H1 (cell line): ENCODE data around the gene JOSD1. TPM values are rescaled to one million over a fixed set of nuclear protein-coding genes. Genes with fewer than 3 reads are reported as not detected.

Source experiments
- CTCF ChIA-PET: fragments of 300-600 bp; sonication (Branson Sonifier 250); formaldehyde crosslinking; loops from one replicate; lab custom pipeline; 2021; ENCODE audit not compliant: partially characterized antibody; lab: Charles Lee
- POLR2A ChIA-PET: fragments of 300-600 bp; sonication (Branson Sonifier 250); formaldehyde crosslinking; loops from one replicate; lab custom pipeline; 2021; ENCODE audit warnings: inconsistent platforms; ENCODE audit not compliant: partially characterized antibody; lab: Charles Lee
- DNase-seq, 2 experiments: peaks; one replicate each; pipeline versions ENCODE4 v3.0.0 to v3.0.0-alpha.2; 2010 to 2022; ENCODE audit warnings: low spot score in 2 of 2, low read depth in 1 of 2, mixed read lengths in 1 of 2
- FAIRE-seq: peaks from 2 replicates; lab custom pipeline; 2011; peaks lifted over from hg19 to GRCh38; lab: Jason Lieb, UNC
- H2AFZ ChIP-seq: 2 replicates; pipeline ENCODE4 v1.8.1; 2012; ENCODE audit warnings: low read length, inconsistent platforms
- H2AK5ac ChIP-seq: 2 replicates; pipeline ENCODE4 v1.6.1; 2013; ENCODE audit warnings: low read depth, low read length
- H2BK120ac ChIP-seq: replicated peaks from 2 replicates; pipeline ENCODE3; 2013; ENCODE audit warnings: low read depth, low read length, inconsistent platforms
- H2BK12ac ChIP-seq: 2 replicates; pipeline ENCODE4 v1.6.1; 2013; ENCODE audit warnings: low read depth, low read length
- H2BK15ac ChIP-seq: 2 replicates; pipeline ENCODE4 v1.6.1; 2013; ENCODE audit warnings: low read length
- H2BK20ac ChIP-seq: 2 replicates; pipeline ENCODE4 v1.6.1; 2013; ENCODE audit warnings: low read length
- H2BK5ac ChIP-seq: 2 replicates; pipeline ENCODE4 v1.6.1; 2013; ENCODE audit warnings: low read depth, low read length
- H3K14ac ChIP-seq: 2 replicates; pipeline ENCODE4 v1.6.1; 2013; ENCODE audit warnings: inconsistent platforms; ENCODE audit not compliant: insufficient read length
- H3K18ac ChIP-seq: 2 replicates; pipeline ENCODE4 v1.6.1; 2013; ENCODE audit warnings: low read length; ENCODE audit errors: extremely low read depth
- H3K23ac ChIP-seq: 2 replicates; pipeline ENCODE4 v1.6.1; 2013; ENCODE audit warnings: inconsistent platforms; ENCODE audit not compliant: insufficient read length
- H3K23me2 ChIP-seq: 2 replicates; pipeline ENCODE4 v1.6.1; 2013; ENCODE audit warnings: low read depth, low read length
- H3K27ac ChIP-seq: 2 replicates; pipeline ENCODE4 v1.6.1; 2011; ENCODE audit warnings: low read depth, low read length, inconsistent platforms
- H3K27me3 ChIP-seq, 4 experiments: replicated peaks in 1 of 4; 1 replicate in 1 of 4; 2 replicates in 3 of 4; pipeline versions ENCODE4 v1.6.1 to v1.8.1; 2011 to 2013; ENCODE audit warnings: low read length in 3 of 4, mild to moderate bottlenecking in 3 of 4, inconsistent platforms in 2 of 4, mixed read lengths in 2 of 4, moderate library complexity in 1 of 4; ENCODE audit not compliant: control insufficient read depth in 3 of 4, insufficient read depth in 3 of 4; ENCODE audit errors: extremely low read depth in 1 of 4
- H3K36me3 ChIP-seq, 4 experiments: 2 replicates each; pipeline versions ENCODE4 v1.6.1 to v1.8.1; 2011 to 2013; ENCODE audit warnings: mild to moderate bottlenecking in 4 of 4, low read length in 3 of 4, moderate library complexity in 2 of 4, control low read depth in 1 of 4, inconsistent platforms in 1 of 4; ENCODE audit not compliant: insufficient read depth in 4 of 4, control insufficient read depth in 2 of 4
- H3K4ac ChIP-seq: replicated peaks from 2 replicates; pipeline ENCODE3; 2013; ENCODE audit warnings: low read length, low read depth, mixed read lengths, inconsistent platforms; ENCODE audit not compliant: insufficient read length
- H3K4me1 ChIP-seq, 4 experiments: replicated peaks in 1 of 4; 1 replicate in 1 of 4; 2 replicates in 3 of 4; pipeline versions ENCODE4 v1.6.1 to v1.8.1; 2011 to 2013; ENCODE audit warnings: low read length in 3 of 4, inconsistent platforms in 2 of 4, mixed read lengths in 1 of 4; ENCODE audit not compliant: insufficient read depth in 4 of 4, control insufficient read depth in 3 of 4
- H3K4me2 ChIP-seq, 2 experiments: 2 replicates each; pipeline versions ENCODE4 v1.6.1 to v1.8.1; 2011 to 2013; ENCODE audit warnings: low read depth in 2 of 2, low read length in 2 of 2, control low read depth in 1 of 2, inconsistent platforms in 1 of 2, mild to moderate bottlenecking in 1 of 2; ENCODE audit not compliant: insufficient read depth in 1 of 2
- H3K4me3 ChIP-seq, 4 experiments: fragments of 200-600, 300-600 bp in 1 of 4; sonication (generic), shearing (Covaris generic), sonication (Bioruptor Twin) in 1 of 4; 2 replicates each; pipeline versions ENCODE4 v1.5.1 to v1.8.1; 2011 to 2016; ENCODE audit warnings: low read length in 4 of 4, low read depth in 3 of 4, control low read depth in 2 of 4, inconsistent platforms in 2 of 4, mild to moderate bottlenecking in 2 of 4, mixed read lengths in 1 of 4, moderate library complexity in 1 of 4; ENCODE audit not compliant: insufficient read depth in 2 of 4; ENCODE audit errors: extremely low read depth in 1 of 4
- H3K56ac ChIP-seq: replicated peaks from 2 replicates; pipeline ENCODE3; 2013; ENCODE audit warnings: low read depth, mild to moderate bottlenecking, mixed read lengths, low read length, inconsistent platforms; ENCODE audit not compliant: insufficient read length
- H3K79me1 ChIP-seq: 2 replicates; pipeline ENCODE4 v1.6.1; 2013; ENCODE audit warnings: low read depth, low read length, control low read depth
- H3K79me2 ChIP-seq, 2 experiments: 2 replicates each; pipeline versions ENCODE4 v1.6.1 to v1.8.1; 2012 to 2013; ENCODE audit warnings: low read length in 2 of 2, mild to moderate bottlenecking in 2 of 2, inconsistent platforms in 1 of 2; ENCODE audit not compliant: insufficient read depth in 2 of 2, control insufficient read depth in 1 of 2
- H3K9ac ChIP-seq, 4 experiments: replicated peaks in 1 of 4; 1 replicate in 1 of 4; 2 replicates in 3 of 4; pipeline versions ENCODE4 v1.6.1 to v1.8.1; 2011 to 2013; ENCODE audit warnings: low read depth in 3 of 4, low read length in 3 of 4, control low read depth in 2 of 4, mild to moderate bottlenecking in 2 of 4, moderate library complexity in 2 of 4, inconsistent platforms in 1 of 4; ENCODE audit errors: extremely low read depth in 1 of 4
- H3K9me3 ChIP-seq, 2 experiments: 2 replicates each; pipeline versions ENCODE4 v1.6.1 to v1.8.1; 2012 to 2013; ENCODE audit warnings: mild to moderate bottlenecking in 2 of 2, moderate library complexity in 2 of 2, control low read depth in 1 of 2, inconsistent platforms in 1 of 2, low read depth in 1 of 2, low read length in 1 of 2, mixed read lengths in 1 of 2; ENCODE audit not compliant: insufficient read depth in 2 of 2
- H4K20me1 ChIP-seq, 2 experiments: replicated peaks in 1 of 2; 2 replicates each; pipeline versions ENCODE3 to v1.8.1; 2011 to 2013; ENCODE audit warnings: inconsistent platforms in 2 of 2, low read length in 2 of 2, mild to moderate bottlenecking in 1 of 2; ENCODE audit not compliant: insufficient read depth in 2 of 2, control insufficient read depth in 1 of 2
- H4K5ac ChIP-seq: 2 replicates; pipeline ENCODE4 v1.6.1; 2013; ENCODE audit warnings: low read length, low read depth, mixed read lengths, inconsistent platforms; ENCODE audit not compliant: insufficient read length
- H4K8ac ChIP-seq: 2 replicates; pipeline ENCODE4 v1.8.0; 2013; ENCODE audit warnings: mild to moderate bottlenecking, moderate library complexity, low read length, inconsistent platforms; ENCODE audit not compliant: insufficient read depth; ENCODE audit errors: extremely low read depth
- H4K91ac ChIP-seq: replicated peaks from 2 replicates; pipeline ENCODE3; 2013; ENCODE audit warnings: low read length, mixed read lengths, inconsistent platforms; ENCODE audit not compliant: insufficient read length
- ASH2L ChIP-seq: fragments of 200-600, 300-600 bp; sonication (generic); IDR thresholded peaks from one replicate; pipeline ENCODE4 v1.7.1; 2017; ENCODE audit warnings: low read length
- CBX8 ChIP-seq: fragments of 300-800, 300-1000 bp; sonication (generic); IDR thresholded peaks from 2 replicates; pipeline ENCODE4 v1.7.1; 2016; ENCODE audit warnings: low read depth, low read length, borderline replicate concordance
- CEBPB ChIP-seq: IDR thresholded peaks from 2 replicates; pipeline ENCODE4 v1.6.1; 2012; ENCODE audit warnings: low read depth, low read length
- KDM4A ChIP-seq: IDR thresholded peaks from one replicate; pipeline ENCODE4 v1.7.1; 2012; ENCODE audit warnings: low read depth, mild to moderate bottlenecking, moderate library complexity, low read length, inconsistent platforms; ENCODE audit not compliant: severe bottlenecking
- KDM5A ChIP-seq: fragments of 200-600 bp; IDR thresholded peaks from 2 replicates; pipeline ENCODE4 v1.7.1; 2012; ENCODE audit warnings: mild to moderate bottlenecking, low read length, inconsistent platforms, mixed read lengths
- SIN3A ChIP-seq, 2 experiments: IDR thresholded peaks in 1 of 2; conservative IDR thresholded peaks in 1 of 2; 2 replicates each; pipeline ENCODE4 v1.6.1; 2011 to 2012; ENCODE audit warnings: low read length in 2 of 2, improper control_type of control experiment in 1 of 2, low read depth in 1 of 2, mild to moderate bottlenecking in 1 of 2
- SP4 ChIP-seq: IDR thresholded peaks from 2 replicates; pipeline ENCODE4 v1.6.1; 2012; ENCODE audit warnings: low read length, inconsistent platforms
- YY1 ChIP-seq: IDR thresholded peaks from 2 replicates; pipeline ENCODE4 v1.6.1; 2011; ENCODE audit warnings: low read depth, mild to moderate bottlenecking, low read length
- WGBS, 2 experiments: shearing (Covaris generic) in 1 of 2; methylation state at CpG; one replicate each; pipeline versions ENCODE4 v1.1.6 to v1.1.7; 2013 to 2015; ENCODE audit warnings: low lambda C conversion rate in 2 of 2, mixed read lengths in 2 of 2, inconsistent platforms in 1 of 2, low coverage in 1 of 2, missing lambda C conversion rate in 1 of 2; ENCODE audit not compliant: insufficient replicate concordance in 2 of 2, insufficient coverage in 1 of 2, insufficient read length in 1 of 2; ENCODE audit errors: extremely low coverage in 1 of 2, missing lambda C conversion rate in 1 of 2; 5-methylcytosine and 5-hydroxymethylcytosine counted together
- polyA plus RNA-seq, 7 experiments: library from polyadenylated mRNA; depleted of rRNA in 3 of 7; stranded (reverse) in 5 of 7; unstranded in 2 of 7; fragments of >200 nt in 5 of 7; fragments of 200-250 nt in 2 of 7; gene quantifications; 1 replicate in 5 of 7; 2 replicates in 1 of 7; 4 replicates in 1 of 7; pipeline versions ENCODE4 v1.2.1 to v1.2.3, GENCODE V29; 2011 to 2013; ENCODE audit warnings: missing spikeins in 2 of 7, mixed read lengths in 2 of 7
- total RNA-seq: library from RNA; stranded (reverse); fragmentation: NEBNext Ultra II Directional; extraction: Animal tissue kit (Norgen Biotek cat#: 25700); gene quantifications from 2 replicates; pipeline ENCODE4 v1.2.1, GENCODE V29; 2021
- TF ChIP-seq, protein P1 (sequence below): IDR thresholded peaks from 2 replicates; pipeline ENCODE4 v1.6.1; 2011; ENCODE audit warnings: low read depth, mild to moderate bottlenecking, low read length; ENCODE audit not compliant: insufficient read depth
- TF ChIP-seq, protein P2 (sequence below): IDR thresholded peaks from 2 replicates; pipeline ENCODE4 v1.6.1; 2012; ENCODE audit warnings: low read length, inconsistent platforms

JOSD1 gene
- total and polyA plus RNA-seq, 2 of the 8 experiments (the other 6 are each of a cell fraction or from before 2014, with no cell fraction given) = 18.4 to 20.2 TPM

DNA sequence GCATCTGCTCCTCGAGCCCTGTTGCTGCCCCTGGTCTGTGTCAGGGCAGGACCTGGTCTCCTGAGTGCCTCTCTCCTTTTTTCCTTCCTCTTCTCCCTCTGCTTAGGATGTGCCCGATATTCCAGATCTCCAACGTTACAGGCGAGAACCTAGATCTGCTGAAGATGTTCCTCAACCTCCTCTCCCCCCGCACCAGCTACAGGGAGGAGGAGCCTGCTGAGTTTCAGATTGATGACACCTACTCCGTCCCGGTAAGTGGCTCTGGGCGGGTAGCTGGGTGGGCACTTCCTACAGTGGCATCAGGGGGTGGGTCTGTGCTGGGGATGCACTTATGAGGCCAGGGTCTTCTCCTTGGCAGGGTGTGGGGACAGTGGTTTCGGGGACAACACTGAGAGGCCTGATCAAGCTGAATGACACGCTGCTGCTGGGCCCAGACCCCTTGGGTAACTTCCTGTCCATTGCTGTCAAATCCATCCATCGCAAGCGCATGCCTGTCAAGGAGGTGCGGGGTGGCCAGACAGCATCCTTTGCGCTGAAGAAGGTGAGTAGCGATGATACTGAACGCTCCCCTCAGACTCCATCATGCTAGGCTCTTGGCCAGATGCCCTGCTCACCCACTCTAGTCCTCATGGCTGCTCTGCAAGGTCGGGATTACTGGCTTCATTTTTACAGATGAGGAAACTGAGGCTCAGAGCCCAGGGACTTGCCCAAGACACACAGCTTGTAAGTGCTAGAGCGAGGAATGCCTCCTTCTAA lies 25.3 kb upstream of the JOSD1 start:
- Histone ChIP-seq H2BK15ac (no peak overlapping the region), H2BK20ac (no peak overlapping the region), H2BK120ac (no peak overlapping the region), H4K91ac (no peak overlapping the region), H3K27ac (no peak overlapping the region), H3K79me1 (no peaks in the 10 kb centered on the region), H3K79me2 (no peaks in the 10 kb centered on the region), H3K36me3 (peaks cover 25 to 94% (median 79%) of the 10 kb centered on the region in 4 experiments), H3K23ac (no peak overlapping the region), H3K9ac (no peak overlapping the region), H3K4ac (no peak overlapping the region), H3K4me2 (no peak overlapping the region), H2BK12ac (no peak overlapping the region), H3K27me3 (no peaks in the 10 kb centered on the region), H4K5ac (no peak overlapping the region), H3K56ac (no peak overlapping the region), H4K20me1 (peaks cover 7 to 16% of the 10 kb centered on the region in 2 experiments), H4K8ac (no peak overlapping the region), H2BK5ac (no peak overlapping the region), H3K14ac (no peak overlapping the region), H3K23me2 (no peaks in the 10 kb centered on the region), H2AK5ac (no peak overlapping the region), H3K18ac (no peak overlapping the region), H2AFZ (no peak overlapping the region), H3K4me3 (no peak overlapping the region), H3K9me3 (no peaks in the 10 kb centered on the region), H3K4me1 (no peaks in the 10 kb centered on the region)
- DNase-seq (no peak), FAIRE-seq (no peak)
- POLR2A ChIA-PET = interaction anchor here (1.2 to 2.2 kb wide), 4 partner anchors 11 to 136 kb away, joined by 3 to 9 read pairs (median 3); partner anchors contain the start of gene GTPBP1
- WGBS, 2 experiments = 97% methylated on average over 17 of the region's 18 CpGs; no CpG with 5 or more reads in 1 of the 2 experiments
- CTCF ChIA-PET = interaction anchor here (0.5 to 10.8 kb wide), 13 partner anchors 9 to 417 kb away, joined by 3 to 116 read pairs (median 8); partner anchors contain the start of gene GTPBP1
- no peak for TF ChIP-seq ASH2L
- no peak for TF ChIP-seq CEBPB
- no peak for TF ChIP-seq CBX8
- TF ChIP-seq SIN3A (conservative IDR thresholded peaks at IDR 0.05 in 1 of 2, IDR thresholded peaks at IDR 0.05 in 1 of 2; ENCODE audit: low read depth in 1 of 2, low read length in 2 of 2) = no peak
- no peak for TF ChIP-seq SP4
- TF ChIP-seq, protein P1, sequence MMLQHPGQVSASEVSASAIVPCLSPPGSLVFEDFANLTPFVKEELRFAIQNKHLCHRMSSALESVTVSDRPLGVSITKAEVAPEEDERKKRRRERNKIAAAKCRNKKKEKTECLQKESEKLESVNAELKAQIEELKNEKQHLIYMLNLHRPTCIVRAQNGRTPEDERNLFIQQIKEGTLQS = no peak
- TF ChIP-seq KDM4A = no peak
- no peak for TF ChIP-seq KDM5A
- TF ChIP-seq YY1 = no peak
- TF ChIP-seq, protein P2, sequence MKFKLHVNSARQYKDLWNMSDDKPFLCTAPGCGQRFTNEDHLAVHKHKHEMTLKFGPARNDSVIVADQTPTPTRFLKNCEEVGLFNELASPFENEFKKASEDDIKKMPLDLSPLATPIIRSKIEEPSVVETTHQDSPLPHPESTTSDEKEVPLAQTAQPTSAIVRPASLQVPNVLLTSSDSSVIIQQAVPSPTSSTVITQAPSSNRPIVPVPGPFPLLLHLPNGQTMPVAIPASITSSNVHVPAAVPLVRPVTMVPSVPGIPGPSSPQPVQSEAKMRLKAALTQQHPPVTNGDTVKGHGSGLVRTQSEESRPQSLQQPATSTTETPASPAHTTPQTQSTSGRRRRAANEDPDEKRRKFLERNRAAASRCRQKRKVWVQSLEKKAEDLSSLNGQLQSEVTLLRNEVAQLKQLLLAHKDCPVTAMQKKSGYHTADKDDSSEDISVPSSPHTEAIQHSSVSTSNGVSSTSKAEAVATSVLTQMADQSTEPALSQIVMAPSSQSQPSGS = no peak
